GM06990 (cell line): ENCODE data around the gene KRT77.

ENCODE experiments used
- DNase-seq: peaks from one replicate; pipeline ENCODE4 v3.0.0-alpha.2; 2011; ENCODE audit not compliant: insufficient read length; ENCODE audit errors: extremely low read depth
- H3K27me3 ChIP-seq: replicated peaks from 2 replicates; pipeline ENCODE4 v1.6.0; 2011; ENCODE audit warnings: low read length; ENCODE audit not compliant: control insufficient read depth, insufficient read depth
- H3K36me3 ChIP-seq: 2 replicates; pipeline ENCODE4 v1.5.1; 2011; ENCODE audit warnings: low read length; ENCODE audit not compliant: control insufficient read depth, insufficient read depth
- H3K4me3 ChIP-seq: replicated peaks from 2 replicates; pipeline ENCODE4 v1.5.1; 2011; ENCODE audit warnings: low read depth, mild to moderate bottlenecking, control low read depth, low read length
- CTCF ChIP-seq: IDR thresholded peaks from 2 replicates; pipeline ENCODE4 v1.5.1; 2011; ENCODE audit warnings: low read length, control low read depth, mild to moderate bottlenecking, inconsistent platforms; ENCODE audit not compliant: insufficient read depth, poor library complexity, severe bottlenecking

Gene KRT77

GRCh38 chr12:52703878-52704277, 554 bp upstream of the KRT77 start:
- Histone ChIP-seq H3K36me3 (no peaks in the 10 kb centered on the region), H3K27me3 (peaks cover 1% of the 10 kb centered on the region; the same call in 1 of the 2 replicates), H3K4me3 (no peak overlapping the region)
- no peak for DNase-seq
- no peak for TF ChIP-seq CTCF

GRCh38 chr12:52702338-52702737, 986 bp downstream of the KRT77 start:
- no peak overlapping the region for H3K4me3 ChIP-seq
- H3K36me3 ChIP-seq = no peaks in the 10 kb centered on the region
- no peak for TF ChIP-seq CTCF
- H3K27me3 ChIP-seq = peaks cover 1% of the 10 kb centered on the region; the same call in 1 of the 2 replicates
- no peak for DNase-seq

- Histone ChIP-seq H3K4me3 (no peak overlapping the region), H3K36me3 (no peaks in the 10 kb centered on the region), H3K27me3 (no peaks in the 10 kb centered on the region; the same call in 1 of the 2 replicates)
- DNase-seq = no peak
- no peak for TF ChIP-seq CTCF
Observed at GRCh38 chr12:52701281-52701680, 2.0 kb downstream of the KRT77 start.

- TF ChIP-seq CTCF = no peak
- DNase-seq = no peak
- no peaks in the 10 kb centered on the region for H3K36me3 ChIP-seq
- no peak overlapping the region for H3K4me3 ChIP-seq
- H3K27me3 ChIP-seq = no peaks in the 10 kb centered on the region; the same call in 1 of the 2 replicates
Observed at GRCh38 chr12:52699960-52700359, 3.4 kb downstream of the KRT77 start.

- DNase-seq = no peak
- Histone ChIP-seq H3K4me3 (no peak overlapping the region), H3K27me3 (no peaks in the 10 kb centered on the region; the same call in 1 of the 2 replicates), H3K36me3 (no peaks in the 10 kb centered on the region)
- no peak for TF ChIP-seq CTCF
Observed at GRCh38 chr12:52699373-52699772, 4.0 kb downstream of the KRT77 start.

- DNase-seq = no peak
- no peaks in the 10 kb centered on the region for H3K36me3 ChIP-seq
- H3K4me3 ChIP-seq = no peak overlapping the region
- no peak for TF ChIP-seq CTCF
- H3K27me3 ChIP-seq = no peaks in the 10 kb centered on the region; the same call in 1 of the 2 replicates
Observed at GRCh38 chr12:52698651-52699340, 4.5 kb downstream of the KRT77 start.
